Endometrium (tissue), 2 donors: ENCODE results near the gene SENP2.
"Not testable (repeated sequence)": the region's sequence is repeated elsewhere in the genome, so short reads cannot be mapped to it uniquely, and the experiment has no call there.

Experiments used
- FAIRE-seq: peaks from 2 replicates; lab custom pipeline; 2012; peaks lifted over from hg19 to GRCh38; lab: Jason Lieb, UNC
- donor health status: control.
- donor health status: control.

Gene SENP2

GRCh38 chr3:185647880-185648210 lies 61.8 kb downstream of the SENP2 start:
- FAIRE-seq: no peak

GRCh38 chr3:185648396-185648795 lies 62.3 kb downstream of the SENP2 start:
- no peak for FAIRE-seq

- FAIRE-seq: no peak
These were observed 63.3 kb downstream of the SENP2 start for GRCh38 chr3:185649414-185649813.

- no peak for FAIRE-seq
These were observed 65.9 kb downstream of the SENP2 start for GRCh38 chr3:185651971-185652370.

GRCh38 chr3:185653949-185654757 lies 68.1 kb downstream of the SENP2 start:
- FAIRE-seq: no peak

GRCh38 chr3:185654758-185655145 lies 68.7 kb downstream of the SENP2 start:
- FAIRE-seq: no peak

- FAIRE-seq: no peak
These were observed 69.6 kb downstream of the SENP2 start for GRCh38 chr3:185655426-185656320.

GRCh38 chr3:185656321-185656840 lies 70.3 kb downstream of the SENP2 start:
- FAIRE-seq: peak; percentile 33

- FAIRE-seq: no peak
These were observed 71.1 kb downstream of the SENP2 start for GRCh38 chr3:185657211-185657610.

- FAIRE-seq: no peak
These were observed 71.8 kb downstream of the SENP2 start for GRCh38 chr3:185657691-185658503.

- FAIRE-seq: no peak
These were observed 72.4 kb downstream of the SENP2 start for GRCh38 chr3:185658504-185658912.

- FAIRE-seq: no peak
These were observed 72.8 kb downstream of the SENP2 start for GRCh38 chr3:185658943-185659342.

- no peak for FAIRE-seq
These were observed 74.1 kb downstream of the SENP2 start for GRCh38 chr3:185659942-185660921.

- FAIRE-seq: not testable (repeated sequence)
These were observed 75.2 kb downstream of the SENP2 start for GRCh38 chr3:185661296-185661695.

GRCh38 chr3:185661772-185662171 lies 75.7 kb downstream of the SENP2 start:
- no peak for FAIRE-seq

GRCh38 chr3:185663929-185664328 lies 77.8 kb downstream of the SENP2 start:
- FAIRE-seq: no peak

- FAIRE-seq: no peak
These were observed 81.5 kb downstream of the SENP2 start for GRCh38 chr3:185667574-185667973.

- no peak for FAIRE-seq
These were observed 91.2 kb downstream of the SENP2 start for GRCh38 chr3:185677146-185677829.

- FAIRE-seq: no peak
These were observed 91.9 kb downstream of the SENP2 start for GRCh38 chr3:185678027-185678426.

- FAIRE-seq: no peak
These were observed 94.1 kb downstream of the SENP2 start for GRCh38 chr3:185680231-185680630.
